Measurements from ENCODE around the gene PSME2. TPM values are rescaled to one million over a fixed set of nuclear protein-coding genes. Genes with fewer than 3 reads are reported as not detected.

PSME2 gene
- total and polyA plus RNA-seq, 7 experiments from 2014 or later = 120 to 777 (median 146) TPM

DNA sequence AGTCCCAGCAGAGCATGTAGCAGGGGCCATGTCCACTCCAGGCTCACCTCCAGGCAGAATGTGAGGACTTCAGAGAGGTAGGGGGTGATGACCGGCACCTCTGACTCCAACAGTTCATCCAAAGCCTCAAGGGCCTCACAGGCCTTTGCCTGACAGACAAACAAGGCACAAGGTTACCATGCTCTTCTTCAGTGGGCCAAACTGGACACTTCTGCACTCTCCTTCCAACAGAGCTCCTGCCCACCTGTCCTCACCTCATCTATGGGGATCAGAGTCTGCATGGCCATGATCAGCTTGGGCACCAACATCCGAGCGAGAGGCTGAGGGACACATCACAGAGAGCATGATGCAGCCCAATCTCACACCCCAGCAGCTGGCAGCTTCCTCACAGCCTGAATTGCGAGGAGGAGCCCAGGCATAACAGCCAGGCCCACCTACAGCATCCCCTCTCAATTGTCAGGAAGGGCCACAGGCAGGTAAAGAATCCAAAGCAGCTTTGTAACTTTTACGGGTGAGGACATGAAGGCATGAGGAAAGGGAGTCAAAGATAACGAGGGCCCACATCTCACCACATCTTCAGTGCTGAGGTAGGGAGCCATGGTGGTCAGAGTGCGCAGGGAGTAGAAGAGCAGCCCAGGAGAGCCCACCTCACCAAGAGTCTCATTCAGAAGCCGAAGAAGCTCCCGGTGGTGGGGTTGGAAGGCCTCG lies 40.6 kb upstream of the PSME2 start:
- peak overlapping the region; percentile 26 to 92 (median 90) for H3K4me3 Mint-ChIP-seq
- H3K27me3 ChIP-seq (ENCODE audit: control insufficient read depth in 2 of 2, insufficient read depth in 2 of 2, low read length in 2 of 2) = no peaks in the 10 kb centered on the region
- H3K27ac Mint-ChIP-seq = peak overlapping the region in 7 of 9 donors; percentile 37 to 96 (median 62)
- peaks cover 1 to 53% (median 10%) of the 10 kb centered on the region in 3 experiments for H3K36me3 ChIP-seq (ENCODE audit: control insufficient read depth in 2 of 3, insufficient read depth in 3 of 3, low read length in 3 of 3)
- peaks cover 15 to 16% of the 10 kb centered on the region in 2 donors for H3K4me1 ChIP-seq (ENCODE audit: control insufficient read depth in 2 of 2, insufficient read depth in 2 of 2, low read length in 2 of 2)
- H3K27ac ChIP-seq (ENCODE audit: low read depth, low read length) = no peak overlapping the region
- no peak overlapping the region for H3K4me3 ChIP-seq (ENCODE audit: low read length)
- no peaks in the 10 kb centered on the region for H3K27me3 Mint-ChIP-seq
- CTCF ChIA-PET = interaction anchor here (1.1 kb wide), 1 partner anchor 26 kb away, joined by 3 read pairs; the partner anchor contains the start of gene IRF9
- DNase-seq = no peak
- H3K9me3 Mint-ChIP-seq = peaks cover 0 to 4% (median 0%) of the 10 kb centered on the region in 11 donors
- H3K36me3 Mint-ChIP-seq = peaks cover 0 to 16% (median 2%) of the 10 kb centered on the region in 5 donors
- intact Hi-C loops (cut with micrococcal nuclease) = no loop called here
- no peaks in the 10 kb centered on the region for H3K9me3 ChIP-seq (ENCODE audit: control insufficient read depth in 2 of 3, low read length in 3 of 3)
- POLR2A ChIA-PET = interaction anchor here (0.7 to 2.8 kb wide), 9 partner anchors 9 to 145 kb away, joined by 3 to 13 read pairs (median 5); partner anchors contain the start of genes CHMP4A, DHRS1, EMC9 and IRF9
- no peak for ATAC-seq
- H3K4me1 Mint-ChIP-seq = peaks cover 15 to 40% (median 37%) of the 10 kb centered on the region in 7 donors

DNA sequence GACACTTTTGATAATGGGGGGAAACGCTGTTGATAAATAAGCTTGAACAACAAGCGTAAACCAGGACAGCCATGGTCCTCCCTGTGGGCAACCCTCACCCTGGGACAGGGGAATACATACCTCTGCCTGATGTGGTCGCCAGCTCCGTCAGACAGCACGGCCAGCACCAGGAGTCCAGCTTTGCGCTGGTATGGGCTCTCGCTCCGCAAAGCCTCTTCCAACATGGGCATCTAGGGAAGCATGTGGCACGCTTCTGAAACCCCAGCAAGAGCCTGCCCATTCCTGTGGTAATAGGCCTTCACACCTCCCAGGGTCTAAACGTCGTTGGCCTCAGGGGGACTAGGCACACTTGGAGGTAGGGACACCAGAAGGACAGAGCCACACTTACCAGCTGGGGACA lies 39.3 kb upstream of the PSME2 start:
- DNase-seq (no peak), ATAC-seq (no peak)
- H3K9me3 Mint-ChIP-seq = peaks cover 0 to 4% (median 0%) of the 10 kb centered on the region in 11 donors
- ChIA-PET POLR2A (interaction anchor here (0.6 to 2.2 kb wide), 10 partner anchors 9 to 114 kb away, joined by 3 to 9 read pairs (median 4); partner anchors contain the start of genes CHMP4A, DHRS1, IRF9 and NOP9), CTCF (interaction anchor here (1.1 to 1.4 kb wide), 3 partner anchors 21 to 77 kb away, joined by 3 to 4 read pairs (median 3); partner anchors contain the start of gene IRF9)
- Histone ChIP-seq H3K9me3 (ENCODE audit: control insufficient read depth in 2 of 3, low read length in 3 of 3) (no peaks in the 10 kb centered on the region), H3K27ac (ENCODE audit: low read depth, low read length) (no peak overlapping the region), H3K4me1 (ENCODE audit: control insufficient read depth in 2 of 2, insufficient read depth in 2 of 2, low read length in 2 of 2) (peaks cover 15 to 16% of the 10 kb centered on the region in 2 donors), H3K4me3 (ENCODE audit: low read length) (no peak overlapping the region), H3K27me3 (ENCODE audit: control insufficient read depth in 2 of 2, insufficient read depth in 2 of 2, low read length in 2 of 2) (no peaks in the 10 kb centered on the region), H3K36me3 (ENCODE audit: control insufficient read depth in 2 of 3, insufficient read depth in 3 of 3, low read length in 3 of 3) (peaks cover 0 to 59% (median 10%) of the 10 kb centered on the region in 3 experiments)
- peak overlapping the region in 1 of 10 donors; percentile 21 for H3K4me3 Mint-ChIP-seq
- intact Hi-C loops (cut with micrococcal nuclease) = no loop called here
- H3K27me3 Mint-ChIP-seq = no peaks in the 10 kb centered on the region
- peak overlapping the region in 2 of 9 donors; percentile 67 to 71 for H3K27ac Mint-ChIP-seq
- peaks cover 12 to 36% (median 29%) of the 10 kb centered on the region in 7 donors for H3K4me1 Mint-ChIP-seq
- H3K36me3 Mint-ChIP-seq = peaks cover 0 to 15% (median 4%) of the 10 kb centered on the region in 5 donors

DNA sequence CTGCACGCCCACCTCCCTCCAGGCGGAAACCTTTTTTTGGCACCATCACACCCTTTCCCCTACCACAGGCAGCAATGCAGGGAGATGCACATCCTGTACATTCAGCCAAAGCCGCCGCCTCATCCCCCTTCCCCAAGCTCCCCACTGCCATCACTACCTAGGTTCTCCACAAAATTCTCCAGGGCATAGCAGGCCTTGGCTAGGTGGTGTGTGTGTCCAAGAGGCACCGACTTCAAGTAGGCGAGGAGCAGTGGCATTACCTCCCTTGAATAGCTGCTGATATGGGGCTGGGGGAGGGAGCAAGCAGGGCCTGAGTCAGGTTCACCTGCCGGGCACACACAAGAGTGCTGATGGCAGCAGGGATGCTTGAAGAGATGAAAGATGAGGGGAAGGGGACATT lies 38.6 kb upstream of the PSME2 start:
- Mint-ChIP-seq H3K9me3 (peaks cover 0 to 4% (median 0%) of the 10 kb centered on the region in 11 donors), H3K27me3 (no peaks in the 10 kb centered on the region), H3K36me3 (peaks cover 0 to 17% (median 4%) of the 10 kb centered on the region in 5 donors), H3K4me1 (peaks cover 12 to 33% (median 27%) of the 10 kb centered on the region in 7 donors), H3K27ac (peak overlapping the region in 1 of 9 donors; percentile 65), H3K4me3 (peak overlapping the region in 1 of 10 donors; percentile 38)
- Histone ChIP-seq H3K27ac (ENCODE audit: low read depth, low read length) (no peak overlapping the region), H3K27me3 (ENCODE audit: control insufficient read depth in 2 of 2, insufficient read depth in 2 of 2, low read length in 2 of 2) (no peaks in the 10 kb centered on the region), H3K9me3 (ENCODE audit: control insufficient read depth in 2 of 3, low read length in 3 of 3) (no peaks in the 10 kb centered on the region), H3K4me3 (ENCODE audit: low read length) (no peak overlapping the region), H3K36me3 (ENCODE audit: control insufficient read depth in 2 of 3, insufficient read depth in 3 of 3, low read length in 3 of 3) (peaks cover 0 to 66% (median 10%) of the 10 kb centered on the region in 3 experiments), H3K4me1 (ENCODE audit: control insufficient read depth in 2 of 2, insufficient read depth in 2 of 2, low read length in 2 of 2) (peaks cover 15 to 16% of the 10 kb centered on the region in 2 donors)
- ChIA-PET CTCF (interaction anchor here (1.3 to 1.4 kb wide), 2 partner anchors 20 to 76 kb away, joined by 3 to 4 read pairs; no protein-coding TSS in a partner anchor), POLR2A (interaction anchor here (0.7 to 2.2 kb wide), 8 partner anchors 9 to 58 kb away, joined by 3 to 9 read pairs (median 3); partner anchors contain the start of genes CHMP4A, IRF9 and TINF2)
- intact Hi-C loops (cut with micrococcal nuclease) = no loop called here
- DNase-seq = no peak
- ATAC-seq = no peak

DNA sequence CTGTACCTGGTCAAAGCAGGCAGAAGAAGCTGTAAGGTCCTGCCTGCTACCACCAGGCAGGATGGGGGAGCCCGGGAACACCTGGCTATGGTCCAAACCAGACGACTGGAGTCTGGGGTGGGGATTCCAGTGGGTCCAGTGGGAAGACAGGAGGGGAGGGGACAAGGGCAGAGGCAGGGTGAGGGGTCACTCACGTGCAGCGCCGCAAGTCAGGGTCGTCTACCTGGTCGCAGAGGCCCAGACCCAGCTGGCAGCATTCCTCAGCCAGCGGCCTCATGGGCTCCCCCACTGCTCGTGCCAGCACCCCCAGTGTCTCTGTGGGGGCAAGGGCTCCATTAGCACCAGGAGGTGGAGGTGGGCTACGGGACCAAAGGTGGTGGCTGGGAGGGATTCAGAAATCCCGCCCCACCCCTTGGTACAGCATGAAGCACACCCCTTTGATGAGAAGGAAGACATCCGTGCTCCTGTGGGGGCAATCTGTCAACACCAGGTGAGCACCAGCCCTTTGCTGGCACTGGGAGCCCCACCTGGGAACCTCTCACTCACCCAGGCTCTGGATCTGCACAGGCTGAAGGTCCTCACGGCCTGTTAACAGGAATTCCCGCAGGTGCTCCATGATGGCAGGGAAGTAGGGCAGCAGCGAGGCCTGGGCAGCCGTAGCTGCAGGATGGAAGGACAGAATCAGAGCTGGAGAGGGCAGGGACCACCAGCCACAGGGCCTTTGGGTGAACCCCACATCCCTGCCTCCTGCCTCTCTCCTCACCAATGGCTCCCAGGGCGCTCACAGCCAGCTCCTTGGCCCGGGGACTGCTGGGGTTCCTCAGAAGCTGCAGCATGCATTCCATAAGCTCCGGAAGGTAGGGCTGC lies 37.9 kb upstream of the PSME2 start:
- DNase-seq (peak in 1 of 9 donors; percentile 26), ATAC-seq (no peak)
- peaks cover 0 to 4% (median 0%) of the 10 kb centered on the region in 11 donors for H3K9me3 Mint-ChIP-seq
- ChIA-PET CTCF (interaction anchor here (1.3 to 1.4 kb wide), 2 partner anchors 19 to 75 kb away, joined by 3 to 4 read pairs; no protein-coding TSS in a partner anchor), POLR2A (interaction anchor here (0.7 to 2.2 kb wide), 8 partner anchors 9 to 70 kb away, joined by 3 to 9 read pairs (median 3); partner anchors contain the start of genes DCAF11, IRF9 and TINF2)
- Histone ChIP-seq H3K27ac (ENCODE audit: low read depth, low read length) (no peak overlapping the region), H3K4me3 (ENCODE audit: low read length) (no peak overlapping the region), H3K27me3 (ENCODE audit: control insufficient read depth in 2 of 2, insufficient read depth in 2 of 2, low read length in 2 of 2) (no peaks in the 10 kb centered on the region), H3K36me3 (ENCODE audit: control insufficient read depth in 2 of 3, insufficient read depth in 3 of 3, low read length in 3 of 3) (peaks cover 0 to 73% (median 10%) of the 10 kb centered on the region in 3 experiments), H3K9me3 (ENCODE audit: control insufficient read depth in 2 of 3, low read length in 3 of 3) (no peaks in the 10 kb centered on the region), H3K4me1 (ENCODE audit: control insufficient read depth in 2 of 2, insufficient read depth in 2 of 2, low read length in 2 of 2) (peaks cover 15% of the 10 kb centered on the region in 2 donors)
- H3K4me1 Mint-ChIP-seq = peaks cover 10 to 29% (median 22%) of the 10 kb centered on the region in 7 donors
- H3K36me3 Mint-ChIP-seq = peaks cover 0 to 18% (median 4%) of the 10 kb centered on the region in 5 donors
- H3K27me3 Mint-ChIP-seq = no peaks in the 10 kb centered on the region
- peak overlapping the region in 2 of 9 donors; percentile 32 to 69 for H3K27ac Mint-ChIP-seq
- intact Hi-C loops (cut with micrococcal nuclease) = no loop called here
- H3K4me3 Mint-ChIP-seq = no peak overlapping the region

DNA sequence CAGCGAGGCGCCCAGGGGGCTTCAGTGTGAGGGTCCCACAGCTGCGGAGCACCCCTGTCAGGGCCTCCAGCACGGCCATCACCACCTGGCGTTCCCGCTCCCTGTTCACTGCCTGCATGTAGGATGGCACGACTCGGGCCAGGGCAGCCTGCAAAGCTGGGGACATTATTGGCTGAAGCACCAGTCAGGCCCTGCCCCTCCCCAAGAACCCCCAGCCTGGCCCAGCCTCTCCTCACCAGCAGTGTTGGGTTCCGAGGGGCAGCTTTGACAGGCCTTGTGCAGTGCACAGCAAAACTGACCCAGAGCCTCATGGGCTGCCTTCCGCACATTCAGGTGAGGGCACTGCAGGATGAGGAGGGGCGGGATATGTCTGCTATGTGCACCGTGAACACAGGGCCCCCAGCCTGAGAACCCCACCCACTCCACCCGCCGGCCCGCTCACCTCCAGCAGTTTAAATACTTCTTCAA lies 36.6 kb upstream of the PSME2 start:
- Histone ChIP-seq H3K4me3 (ENCODE audit: low read length) (no peak overlapping the region), H3K9me3 (ENCODE audit: control insufficient read depth in 2 of 3, low read length in 3 of 3) (no peaks in the 10 kb centered on the region), H3K36me3 (ENCODE audit: control insufficient read depth in 2 of 3, insufficient read depth in 3 of 3, low read length in 3 of 3) (peaks cover 0 to 86% (median 16%) of the 10 kb centered on the region in 3 experiments), H3K27ac (ENCODE audit: low read depth, low read length) (no peak overlapping the region), H3K27me3 (ENCODE audit: control insufficient read depth in 2 of 2, insufficient read depth in 2 of 2, low read length in 2 of 2) (no peaks in the 10 kb centered on the region), H3K4me1 (ENCODE audit: control insufficient read depth in 2 of 2, insufficient read depth in 2 of 2, low read length in 2 of 2) (peaks cover 9 to 13% of the 10 kb centered on the region in 2 donors)
- POLR2A ChIA-PET = interaction anchor here (1.0 kb wide), 1 partner anchor 10 kb away, joined by 3 read pairs; no protein-coding TSS in a partner anchor
- no peaks in the 10 kb centered on the region for H3K27me3 Mint-ChIP-seq
- peaks cover 0 to 23% (median 4%) of the 10 kb centered on the region in 5 donors for H3K36me3 Mint-ChIP-seq
- peaks cover 0 to 4% (median 0%) of the 10 kb centered on the region in 11 donors for H3K9me3 Mint-ChIP-seq
- intact Hi-C loops (cut with micrococcal nuclease) = no loop called here
- no peak overlapping the region for H3K4me3 Mint-ChIP-seq
- peak overlapping the region in 3 of 9 donors; percentile 67 to 82 (median 69) for H3K27ac Mint-ChIP-seq
- CTCF ChIA-PET = interaction anchor here (0.6 kb wide), 1 partner anchor 43 kb away, joined by 3 read pairs; no protein-coding TSS in a partner anchor
- ATAC-seq (no peak), DNase-seq (no peak)
- H3K4me1 Mint-ChIP-seq = peaks cover 5 to 21% (median 13%) of the 10 kb centered on the region in 7 donors
